HepG2 (cell line): ENCODE measurements around the gene CRIM1. TPM values are rescaled to one million over a fixed set of nuclear protein-coding genes. Genes with fewer than 3 reads are reported as not detected.

Experiments
- HOXA3 ChIP-seq: sonication (generic); formaldehyde crosslinking; IDR thresholded peaks from 2 replicates; pipeline ENCODE4 v1.5.0; 2020; ENCODE audit warnings: missing genetic modification reagents
- KAT8 ChIP-seq: IDR thresholded peaks from 2 replicates; pipeline ENCODE4 v1.6.1; 2016; ENCODE audit warnings: missing genetic modification reagents, missing compliant biosample characterization
- NCOA2 ChIP-seq: sonication (generic); formaldehyde crosslinking; IDR thresholded peaks from 2 replicates; pipeline ENCODE4 v1.8.0; 2022; ENCODE audit warnings: inconsistent platforms
- NFIC ChIP-seq: IDR thresholded peaks from 2 replicates; pipeline ENCODE4 v1.6.1; 2012; ENCODE audit warnings: mild to moderate bottlenecking, low read length, inconsistent platforms
- SP4 ChIP-seq: sonication (generic); formaldehyde crosslinking; IDR thresholded peaks from 2 replicates; pipeline ENCODE4 v1.8.1; 2023; ENCODE audit warnings: mild to moderate bottlenecking, missing genetic modification reagents
- ZFP41 ChIP-seq: sonication (generic); formaldehyde crosslinking; IDR thresholded peaks from 2 replicates; pipeline ENCODE4 v1.4.0; 2020; ENCODE audit warnings: mild to moderate bottlenecking, missing genetic modification reagents, borderline replicate concordance
- ZFY ChIP-seq: sonication (generic); formaldehyde crosslinking; IDR thresholded peaks from 2 replicates; pipeline ENCODE4 v1.4.0; 2020; ENCODE audit warnings: missing genetic modification reagents
- ZNF230 ChIP-seq: sonication (generic); formaldehyde crosslinking; IDR thresholded peaks from 2 replicates; pipeline ENCODE4 v1.4.0; 2020; ENCODE audit warnings: mild to moderate bottlenecking, missing genetic modification reagents
- ZNF335 ChIP-seq: sonication (generic); formaldehyde crosslinking; IDR thresholded peaks from 2 replicates; pipeline ENCODE4 v1.4.0; 2020; ENCODE audit warnings: missing genetic modification reagents
- ZNF451 ChIP-seq: sonication (generic); formaldehyde crosslinking; IDR thresholded peaks from 2 replicates; pipeline ENCODE4 v1.5.0; 2020; ENCODE audit warnings: mild to moderate bottlenecking, missing genetic modification reagents
- ZNF563 ChIP-seq: sonication (generic); formaldehyde crosslinking; IDR thresholded peaks from 2 replicates; pipeline ENCODE4 v1.8.0; 2022; ENCODE audit warnings: mild to moderate bottlenecking, moderate library complexity, missing genetic modification reagents
- ZNF644 ChIP-seq: IDR thresholded peaks from 2 replicates; pipeline ENCODE4 v1.6.1; 2016; ENCODE audit warnings: low read depth
- polyA plus RNA-seq, 8 experiments: library from polyadenylated mRNA; depleted of rRNA in 3 of 8; stranded (reverse) in 7 of 8; unstranded in 1 of 8; fragments of >200 nt; fragmentation: Illumina TruSeq in 4 of 8; extraction: Trizol in 4 of 8; gene quantifications; 2 replicates each; pipeline versions ENCODE4 v1.2.1 to v1.2.3, GENCODE V29; 2011 to 2016; ENCODE audit warnings: low read depth in 4 of 8, missing spikeins in 1 of 8, mixed read lengths in 1 of 8; ENCODE audit not compliant: insufficient read depth in 1 of 8
- total RNA-seq, 5 experiments: library from RNA; depleted of rRNA; stranded (reverse); fragments of >200 nt; fragmentation: Illumina TruSeq; extraction: Trizol; gene quantifications; 2 replicates each; pipeline ENCODE4 v1.2.3, GENCODE V29; 2016; ENCODE audit warnings: low read depth in 1 of 5
- TF ChIP-seq, protein P1 (sequence below): sonication (generic); formaldehyde crosslinking; IDR thresholded peaks from 2 replicates; pipeline ENCODE4 v1.4.0; 2020; ENCODE audit warnings: mild to moderate bottlenecking, missing genetic modification reagents
- TF ChIP-seq, protein P2 (sequence below), 2 experiments: sonication (generic) in 1 of 2; formaldehyde crosslinking in 1 of 2; IDR thresholded peaks; 2 replicates each; pipeline versions ENCODE4 v1.4.0 to v1.6.1; 2018 to 2020; ENCODE audit warnings: missing genetic modification reagents in 2 of 2, borderline replicate concordance in 1 of 2, low read depth in 1 of 2, mild to moderate bottlenecking in 1 of 2, missing biosample characterization in 1 of 2
- TF ChIP-seq, protein P3 (sequence below): sonication (generic); formaldehyde crosslinking; IDR thresholded peaks from 2 replicates; pipeline ENCODE4 v1.5.0; 2020; ENCODE audit warnings: missing genetic modification reagents
- TF ChIP-seq, protein P4 (sequence below): sonication (generic); formaldehyde crosslinking; IDR thresholded peaks from 2 replicates; pipeline ENCODE4 v1.8.0; 2022; ENCODE audit warnings: mild to moderate bottlenecking, missing genetic modification reagents

Gene CRIM1
- total and polyA plus RNA-seq, 2 of the 13 experiments (the other 11 are each of a cell fraction or from before 2014, with no cell fraction given): 39.1 to 69.9 TPM

DNA sequence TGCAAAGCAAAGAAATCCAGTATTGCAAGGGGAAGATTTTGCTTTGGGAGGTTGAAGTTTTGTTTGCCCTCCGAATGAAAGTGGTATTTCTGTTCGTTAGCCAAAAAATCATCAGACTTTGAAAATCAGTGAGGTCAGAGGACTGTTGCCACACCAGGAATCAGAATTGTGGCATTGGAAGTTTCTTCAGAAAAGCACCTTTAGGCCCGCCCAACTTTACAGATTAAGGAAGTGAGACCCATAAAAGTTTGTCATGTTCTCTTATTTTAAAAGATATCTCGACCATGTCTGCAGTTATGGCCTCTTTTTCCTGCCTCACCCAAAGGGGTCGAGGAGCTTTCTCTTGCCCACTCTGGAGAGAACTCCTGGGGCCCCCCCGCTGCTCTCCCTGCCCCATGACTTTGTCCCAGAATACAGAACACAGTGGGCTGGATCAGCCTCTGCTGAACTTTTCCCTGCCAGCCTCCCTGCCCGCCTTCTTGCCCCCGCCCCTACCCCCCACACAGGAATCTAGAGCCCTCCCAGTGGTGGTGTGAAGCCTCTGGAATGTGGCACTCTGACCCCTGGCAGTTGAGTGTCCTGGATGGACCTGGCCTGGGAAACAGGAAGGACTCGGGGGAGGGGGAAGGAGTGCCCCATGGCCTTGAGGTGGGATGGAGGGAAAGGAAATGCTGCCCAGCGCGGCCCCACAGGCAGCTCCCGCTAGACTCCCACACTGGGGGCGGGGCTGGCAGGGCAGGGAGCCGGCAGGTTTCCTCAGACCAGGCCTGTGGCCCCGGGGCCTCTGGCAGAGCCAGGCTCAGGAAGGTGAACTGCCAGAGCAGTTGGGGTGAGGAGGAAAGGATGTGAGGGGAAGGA, 25.3 kb downstream of the CRIM1 start (continued):
- TF ChIP-seq, protein P1, sequence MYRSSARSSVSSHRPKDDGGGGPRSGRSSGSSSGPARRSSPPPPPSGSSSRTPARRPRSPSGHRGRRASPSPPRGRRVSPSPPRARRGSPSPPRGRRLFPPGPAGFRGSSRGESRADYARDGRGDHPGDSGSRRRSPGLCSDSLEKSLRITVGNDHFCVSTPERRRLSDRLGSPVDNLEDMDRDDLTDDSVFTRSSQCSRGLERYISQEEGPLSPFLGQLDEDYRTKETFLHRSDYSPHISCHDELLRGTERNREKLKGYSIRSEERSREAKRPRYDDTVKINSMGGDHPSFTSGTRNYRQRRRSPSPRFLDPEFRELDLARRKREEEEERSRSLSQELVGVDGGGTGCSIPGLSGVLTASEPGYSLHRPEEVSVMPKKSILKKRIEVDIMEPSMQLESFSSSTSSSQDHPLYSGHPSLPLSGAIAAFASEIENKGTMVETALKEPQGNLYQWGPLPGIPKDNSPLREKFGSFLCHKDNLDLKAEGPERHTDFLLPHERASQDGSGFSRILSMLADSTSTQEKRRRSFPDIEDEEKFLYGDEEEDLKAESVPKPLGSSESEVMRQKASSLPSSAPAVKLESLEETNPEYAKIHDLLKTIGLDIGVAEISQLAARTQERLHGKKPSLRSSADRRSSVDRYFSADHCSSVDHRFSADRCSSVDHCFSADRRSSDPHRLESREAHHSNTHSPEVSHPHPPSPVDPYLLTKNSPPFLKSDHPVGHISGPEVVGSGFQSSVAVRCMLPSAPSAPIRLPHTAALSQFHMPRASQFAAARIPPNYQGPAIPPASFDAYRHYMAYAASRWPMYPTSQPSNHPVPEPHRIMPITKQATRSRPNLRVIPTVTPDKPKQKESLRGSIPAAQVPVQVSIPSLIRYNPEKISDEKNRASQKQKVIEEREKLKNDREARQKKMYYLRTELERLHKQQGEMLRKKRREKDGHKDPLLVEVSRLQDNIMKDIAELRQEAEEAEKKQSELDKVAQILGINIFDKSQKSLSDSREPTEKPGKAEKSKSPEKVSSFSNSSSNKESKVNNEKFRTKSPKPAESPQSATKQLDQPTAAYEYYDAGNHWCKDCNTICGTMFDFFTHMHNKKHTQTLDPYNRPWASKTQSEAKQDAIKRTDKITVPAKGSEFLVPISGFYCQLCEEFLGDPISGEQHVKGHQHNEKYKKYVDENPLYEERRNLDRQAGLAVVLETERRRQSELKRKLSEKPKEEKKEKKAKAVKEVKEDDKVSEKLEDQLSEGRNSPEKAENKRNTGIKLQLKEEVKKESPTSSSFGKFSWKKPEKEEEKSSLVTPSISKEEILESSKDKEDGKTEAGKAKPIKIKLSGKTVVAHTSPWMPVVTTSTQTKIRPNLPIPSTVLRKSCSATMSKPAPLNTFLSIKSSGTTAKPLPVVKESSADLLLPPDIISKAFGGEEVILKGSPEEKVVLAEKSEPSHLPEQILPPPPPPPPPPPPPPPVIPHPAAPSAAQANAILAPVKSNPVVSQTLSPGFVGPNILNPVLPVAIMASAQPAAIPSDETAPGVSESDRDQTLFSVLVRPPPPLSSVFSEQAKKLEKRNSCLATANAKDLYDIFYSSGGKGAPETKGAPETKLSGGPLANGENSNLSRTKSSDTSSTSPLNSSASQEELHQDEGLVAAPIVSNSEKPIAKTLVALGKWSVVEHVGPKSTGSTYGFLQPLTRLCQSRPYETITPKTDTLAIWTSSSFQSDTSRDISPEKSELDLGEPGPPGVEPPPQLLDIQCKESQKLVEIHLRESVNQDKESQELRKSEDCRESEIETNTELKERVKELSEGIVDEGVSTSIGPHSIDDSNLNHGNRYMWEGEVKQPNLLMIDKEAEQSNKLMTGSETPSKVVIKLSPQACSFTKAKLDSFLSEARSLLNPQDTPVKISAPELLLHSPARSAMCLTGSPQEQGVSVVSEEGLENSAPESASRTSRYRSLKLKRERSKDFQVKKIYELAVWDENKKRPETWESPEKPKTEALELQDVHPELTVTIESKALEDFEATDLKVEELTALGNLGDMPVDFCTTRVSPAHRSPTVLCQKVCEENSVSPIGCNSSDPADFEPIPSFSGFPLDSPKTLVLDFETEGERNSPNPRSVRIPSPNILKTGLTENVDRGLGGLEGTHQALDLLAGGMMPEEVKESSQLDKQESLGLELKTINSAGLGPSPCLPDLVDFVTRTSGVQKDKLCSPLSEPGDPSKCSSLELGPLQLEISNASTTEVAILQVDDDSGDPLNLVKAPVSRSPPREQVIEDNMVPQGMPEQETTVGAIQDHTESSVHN (CRISPR knock-in tag): peak; percentile 93
- TF ChIP-seq, protein P2, sequence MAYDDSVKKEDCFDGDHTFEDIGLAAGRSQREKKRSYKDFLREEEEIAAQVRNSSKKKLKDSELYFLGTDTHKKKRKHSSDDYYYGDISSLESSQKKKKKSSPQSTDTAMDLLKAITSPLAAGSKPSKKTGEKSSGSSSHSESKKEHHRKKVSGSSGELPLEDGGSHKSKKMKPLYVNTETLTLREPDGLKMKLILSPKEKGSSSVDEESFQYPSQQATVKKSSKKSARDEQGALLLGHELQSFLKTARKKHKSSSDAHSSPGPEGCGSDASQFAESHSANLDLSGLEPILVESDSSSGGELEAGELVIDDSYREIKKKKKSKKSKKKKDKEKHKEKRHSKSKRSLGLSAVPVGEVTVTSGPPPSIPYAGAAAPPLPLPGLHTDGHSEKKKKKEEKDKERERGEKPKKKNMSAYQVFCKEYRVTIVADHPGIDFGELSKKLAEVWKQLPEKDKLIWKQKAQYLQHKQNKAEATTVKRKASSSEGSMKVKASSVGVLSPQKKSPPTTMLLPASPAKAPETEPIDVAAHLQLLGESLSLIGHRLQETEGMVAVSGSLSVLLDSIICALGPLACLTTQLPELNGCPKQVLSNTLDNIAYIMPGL (CRISPR knock-in tag; IDR thresholded peaks at IDR 0.05; ENCODE audit: borderline replicate concordance in 1 of 2, low read depth in 1 of 2): peak; percentile 74 to 82
- peak; percentile 88 for TF ChIP-seq HOXA3
- peak; percentile 74; the same call in 1 of the 2 replicates for TF ChIP-seq ZFP41 (CRISPR knock-in tag)
- peak; percentile 80; the same call in 1 of the 2 replicates for TF ChIP-seq NFIC
- TF ChIP-seq SP4 (CRISPR knock-in tag): peak; percentile 83
- TF ChIP-seq ZNF644 (CRISPR knock-in tag): peak; percentile 87
- peak; percentile 82 for TF ChIP-seq KAT8 (CRISPR knock-in tag)
- peak; percentile 83; the same call in 1 of the 2 replicates for TF ChIP-seq ZNF230
- TF ChIP-seq ZNF451 (CRISPR knock-in tag): peak; percentile 80; the same call in 1 of the 2 replicates
- TF ChIP-seq ZFY (CRISPR knock-in tag): peak; percentile 65
- TF ChIP-seq, protein P3, sequence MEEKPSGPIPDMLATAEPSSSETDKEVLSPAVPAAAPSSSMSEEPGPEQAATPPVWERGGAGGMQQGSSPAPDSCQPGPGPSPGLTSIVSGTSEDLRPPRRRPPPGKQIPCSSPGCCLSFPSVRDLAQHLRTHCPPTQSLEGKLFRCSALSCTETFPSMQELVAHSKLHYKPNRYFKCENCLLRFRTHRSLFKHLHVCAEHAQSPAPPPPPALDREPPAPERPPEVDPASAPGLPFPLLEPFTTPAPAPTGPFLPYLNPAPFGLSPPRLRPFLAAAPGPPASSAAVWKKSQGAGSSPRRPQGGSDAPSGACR: peak; percentile 99
- peak; percentile 71; the same call in 1 of the 2 replicates for TF ChIP-seq ZNF563 (CRISPR knock-in tag)
- TF ChIP-seq, protein P4, sequence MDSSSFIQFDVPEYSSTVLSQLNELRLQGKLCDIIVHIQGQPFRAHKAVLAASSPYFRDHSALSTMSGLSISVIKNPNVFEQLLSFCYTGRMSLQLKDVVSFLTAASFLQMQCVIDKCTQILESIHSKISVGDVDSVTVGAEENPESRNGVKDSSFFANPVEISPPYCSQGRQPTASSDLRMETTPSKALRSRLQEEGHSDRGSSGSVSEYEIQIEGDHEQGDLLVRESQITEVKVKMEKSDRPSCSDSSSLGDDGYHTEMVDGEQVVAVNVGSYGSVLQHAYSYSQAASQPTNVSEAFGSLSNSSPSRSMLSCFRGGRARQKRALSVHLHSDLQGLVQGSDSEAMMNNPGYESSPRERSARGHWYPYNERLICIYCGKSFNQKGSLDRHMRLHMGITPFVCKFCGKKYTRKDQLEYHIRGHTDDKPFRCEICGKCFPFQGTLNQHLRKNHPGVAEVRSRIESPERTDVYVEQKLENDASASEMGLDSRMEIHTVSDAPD: peak; percentile 89; the same call in 1 of the 2 replicates
- peak; percentile 13; the same call in 1 of the 2 replicates for TF ChIP-seq ZNF335 (CRISPR knock-in tag)
- TF ChIP-seq NCOA2: peak; percentile 95
